HG02973 (cell line): ENCODE data around the gene ABCC1.
"Not testable (repeated sequence)": the region's sequence is repeated elsewhere in the genome, so short reads cannot be mapped to it uniquely, and the experiment has no call there.

ENCODE experiments used
- ATAC-seq: cut with Tn5 transposase; IDR thresholded peaks from one replicate; pipeline ENCODE4 v1.9.1; 2021; ENCODE audit warnings: moderate library complexity; ENCODE audit not compliant: unreplicated experiment

Gene ABCC1

DNA sequence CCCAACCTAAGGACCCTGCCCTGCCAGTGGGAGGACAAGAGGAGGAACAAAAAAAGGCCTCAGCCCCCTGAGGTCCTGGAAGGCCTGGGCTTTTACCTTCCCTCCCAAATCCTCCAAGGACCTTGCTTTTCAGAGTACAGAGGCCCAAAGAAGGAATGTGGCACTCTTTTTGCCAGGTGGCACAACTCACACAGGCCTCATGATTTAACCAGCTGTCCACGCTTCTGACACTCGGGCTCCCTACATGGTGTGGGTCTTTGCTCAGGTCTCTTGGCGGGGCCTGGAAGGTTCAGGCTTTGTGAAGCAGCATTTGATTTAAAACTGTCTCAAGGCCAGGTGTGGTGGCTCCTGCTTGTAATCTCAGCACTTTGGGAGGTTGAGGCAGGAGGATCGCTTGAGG is 153.3 kb downstream of the ABCC1 start:
- ATAC-seq = no peak

DNA sequence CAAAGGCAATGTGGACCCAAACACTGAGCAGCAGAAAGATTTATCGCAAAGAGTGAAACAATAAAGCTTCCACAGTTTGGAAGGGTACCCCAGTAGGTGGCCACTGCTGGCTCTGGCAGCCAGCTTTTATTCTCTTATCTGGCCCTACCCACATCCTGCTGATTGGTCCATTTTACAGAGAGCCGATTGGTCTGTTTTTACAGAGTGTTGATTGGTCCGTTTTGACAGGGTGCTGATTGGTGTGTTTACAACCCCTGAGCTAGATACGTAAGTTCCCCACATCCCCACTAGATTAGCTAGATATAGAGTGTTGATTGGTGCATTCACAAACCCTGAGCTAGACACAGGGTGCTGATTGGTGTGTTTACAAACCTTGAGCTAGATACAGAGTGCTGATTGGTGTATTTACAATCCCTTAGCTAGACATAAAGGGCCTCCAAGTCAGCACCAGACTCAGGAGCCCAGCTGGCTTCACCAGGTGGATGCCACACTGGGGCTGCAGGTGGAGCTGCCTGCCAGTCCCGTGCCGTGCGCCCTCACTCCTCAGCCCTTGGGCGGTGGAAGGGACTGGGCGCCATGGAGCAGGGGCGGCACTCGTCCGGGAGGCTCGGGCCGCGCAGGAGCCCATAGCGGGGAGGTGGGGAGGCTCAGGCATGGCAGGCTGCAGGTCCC is 154.9 kb downstream of the ABCC1 start:
- ATAC-seq = not testable (repeated sequence)

DNA sequence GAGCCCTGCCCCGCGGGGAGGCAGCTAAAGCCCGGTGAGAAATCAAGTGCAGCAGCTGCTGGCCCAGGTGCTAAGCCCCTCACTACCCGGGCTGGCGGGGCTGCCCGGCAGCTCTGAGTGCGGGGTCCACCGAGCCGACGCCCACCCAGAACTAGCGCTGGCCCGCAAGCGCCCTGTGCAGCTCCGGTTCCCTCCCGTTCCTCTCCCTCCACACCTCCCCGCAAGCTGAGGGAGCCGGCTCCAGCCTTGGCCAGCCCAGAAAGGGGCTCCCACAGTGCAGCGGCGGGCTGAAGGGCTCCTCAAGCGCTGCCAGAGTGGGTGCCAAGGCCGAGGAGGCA is 155.4 kb downstream of the ABCC1 start:
- ATAC-seq = not testable (repeated sequence)

DNA sequence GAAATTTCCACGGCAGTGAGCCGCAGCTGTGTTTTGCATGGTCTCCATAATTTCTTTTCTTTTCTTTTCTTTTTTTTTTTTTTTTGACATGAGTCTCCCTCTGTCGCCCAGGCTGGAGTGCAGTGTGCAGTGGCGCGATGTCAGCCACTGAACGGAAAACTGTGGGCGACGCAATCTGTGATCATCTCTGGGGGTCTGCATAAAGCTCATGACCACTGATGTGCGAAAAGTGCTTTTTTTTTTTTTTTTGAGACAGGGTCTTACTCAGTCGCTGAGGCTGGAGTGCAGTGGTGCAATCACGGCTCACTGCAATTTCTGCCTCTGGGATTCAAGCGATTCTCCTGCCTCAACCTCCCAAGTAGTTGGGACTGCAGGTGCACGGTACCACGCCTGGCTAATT is 156.2 kb downstream of the ABCC1 start:
- no peak for ATAC-seq

DNA sequence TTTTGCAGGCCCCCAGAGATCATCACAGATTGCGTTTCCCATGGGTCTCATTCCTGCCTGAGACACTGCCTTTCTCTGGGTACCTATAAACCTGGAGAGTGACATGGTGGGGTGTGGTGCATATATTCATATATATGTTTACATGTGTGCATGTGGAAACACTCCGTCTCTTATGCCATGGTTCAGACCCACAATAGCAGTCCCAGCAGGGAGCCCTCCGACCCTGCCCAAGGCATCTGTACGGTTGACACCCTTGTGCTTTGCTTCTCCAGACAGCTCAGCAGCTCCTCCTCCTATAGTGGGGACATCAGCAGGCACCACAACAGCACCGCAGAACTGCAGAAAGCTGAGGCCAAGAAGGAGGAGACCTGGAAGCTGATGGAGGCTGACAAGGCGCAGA is 157.1 kb downstream of the ABCC1 start:
- ATAC-seq = no peak

DNA sequence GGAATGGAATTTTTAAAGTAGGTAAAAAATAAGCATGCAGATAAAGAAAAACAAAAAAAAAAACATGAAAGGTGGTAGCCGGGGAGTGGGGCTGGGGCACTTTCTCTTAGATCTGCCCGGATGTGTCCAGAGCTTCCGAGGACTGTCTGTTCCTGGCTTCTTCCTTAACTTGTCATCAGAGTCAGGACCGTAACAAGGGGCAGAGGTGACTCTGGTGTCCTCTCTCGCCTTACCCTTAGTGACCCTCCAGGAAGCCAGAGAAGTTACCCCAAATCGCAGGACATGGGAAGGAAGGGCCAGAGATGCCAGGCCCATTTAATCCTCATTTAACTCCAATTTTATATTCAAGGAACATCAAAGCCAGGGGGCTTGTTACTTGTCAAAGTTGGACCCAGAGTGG is 158.4 kb downstream of the ABCC1 start:
- ATAC-seq = no peak

DNA sequence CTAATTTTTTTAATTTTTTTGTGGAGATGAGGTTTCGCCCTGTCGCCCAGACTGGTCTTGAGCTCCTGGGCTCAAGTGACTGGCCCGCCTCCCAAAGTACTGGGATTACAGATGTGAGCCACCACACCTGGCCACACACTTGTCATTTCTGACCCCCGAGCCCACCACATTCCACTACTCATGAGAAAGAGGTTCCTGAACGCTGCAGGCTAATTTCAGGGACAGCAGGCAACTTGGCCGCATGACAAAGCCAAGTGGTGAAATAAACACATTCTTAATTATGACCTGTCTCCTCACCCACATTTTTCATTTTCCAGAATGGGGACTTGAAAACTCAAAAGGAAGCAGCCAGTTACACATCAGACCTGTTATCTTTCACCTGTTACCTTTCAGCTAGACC is 159.3 kb downstream of the ABCC1 start:
- no peak for ATAC-seq

DNA sequence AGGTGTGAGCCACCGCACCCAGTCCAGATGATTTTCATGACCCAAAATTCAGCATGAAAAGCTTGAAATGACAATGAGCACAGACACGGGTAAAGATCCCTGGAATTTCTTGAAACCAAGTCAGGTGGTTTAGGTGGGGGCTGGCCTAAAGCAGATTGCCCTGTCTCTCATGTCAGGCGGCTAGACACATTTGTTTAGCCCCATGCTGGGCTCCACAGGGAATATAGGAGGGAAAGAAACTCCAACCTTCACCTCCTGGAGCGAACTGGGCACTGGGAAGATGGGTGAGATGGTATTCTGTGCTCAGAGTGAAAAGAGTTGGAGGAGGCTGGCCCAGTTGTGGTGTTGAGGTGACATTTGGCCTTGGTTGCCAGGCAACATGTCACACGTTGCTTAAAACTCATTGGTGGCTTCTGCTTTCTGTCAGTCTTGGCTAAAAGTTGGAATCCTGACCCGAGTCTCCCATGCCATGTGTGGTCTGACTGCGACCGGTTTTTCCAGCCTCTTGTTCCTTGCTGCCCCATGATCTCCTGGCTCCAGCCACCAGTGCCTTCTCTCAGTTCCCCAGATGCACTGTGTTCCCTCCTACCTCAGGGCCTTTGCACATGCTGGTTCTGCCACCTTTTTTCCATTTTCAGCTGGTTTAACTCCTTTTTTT is 160.2 kb downstream of the ABCC1 start:
- no peak for ATAC-seq

DNA sequence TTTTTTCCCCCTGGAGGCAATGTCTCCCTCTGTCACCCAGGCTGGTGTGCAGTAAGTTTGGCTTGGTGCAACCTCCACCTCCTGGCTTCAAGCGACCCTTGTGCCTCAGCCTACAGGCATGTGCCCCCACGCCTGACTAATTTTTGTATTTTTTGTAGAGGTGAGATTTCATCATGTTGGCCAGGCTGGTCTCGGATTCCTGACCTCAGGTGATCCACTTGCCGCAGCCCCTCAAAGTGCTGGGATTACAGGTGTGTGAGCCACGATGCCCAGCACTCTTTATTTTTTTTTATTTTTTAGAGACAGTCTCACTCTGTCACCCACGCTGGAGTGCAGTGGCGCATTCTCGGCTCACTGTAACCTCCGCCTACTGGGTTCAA is 160.7 kb downstream of the ABCC1 start:
- ATAC-seq = no peak

DNA sequence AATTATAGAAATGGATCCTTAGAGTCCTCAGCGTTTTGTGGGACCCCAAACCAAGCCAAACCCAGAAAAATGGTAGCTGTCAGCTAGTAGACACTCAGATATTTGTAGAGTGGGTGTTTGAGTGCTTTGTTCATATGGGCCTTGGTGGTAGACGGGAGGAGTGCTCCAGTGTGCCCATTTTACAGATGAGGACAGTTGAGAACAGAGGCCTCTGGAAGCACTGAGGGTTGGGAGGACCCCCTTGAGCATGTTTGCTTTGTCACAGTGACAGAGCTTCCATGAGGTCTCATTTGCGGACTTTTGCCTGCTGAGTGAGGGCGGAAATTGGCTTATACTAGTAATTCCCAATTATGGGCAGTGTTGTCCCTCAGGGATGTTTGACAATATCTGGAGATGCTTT is 162.2 kb downstream of the ABCC1 start:
- ATAC-seq = no peak

DNA sequence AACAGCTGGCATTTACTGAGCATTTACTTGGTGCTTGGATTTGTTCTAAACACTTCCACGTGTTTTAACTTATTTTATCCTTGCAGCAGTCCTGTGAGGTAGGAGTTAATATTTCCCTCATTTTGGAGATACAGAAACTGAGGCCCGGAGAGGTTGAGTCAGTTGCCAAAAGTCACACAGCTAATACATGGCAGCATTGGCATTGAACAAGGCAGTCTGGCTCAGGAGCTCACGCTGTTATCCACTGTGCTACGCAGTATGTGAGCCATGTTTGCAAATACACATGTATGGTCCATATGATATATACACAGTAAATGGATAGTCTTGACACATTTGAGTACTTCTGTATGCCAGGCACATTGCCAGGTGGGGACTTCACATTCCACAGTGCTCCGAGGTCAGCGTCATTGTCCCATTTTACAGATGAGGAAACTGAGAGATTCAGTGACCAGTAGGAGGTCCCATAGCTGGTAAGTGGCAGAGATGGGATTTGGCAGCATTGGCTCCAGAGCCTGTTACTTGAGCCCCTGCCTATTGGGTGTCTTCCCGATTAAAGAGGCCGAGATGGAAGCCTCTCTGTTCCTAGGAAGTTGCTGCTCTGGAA is 163.1 kb downstream of the ABCC1 start:
- no peak for ATAC-seq

DNA sequence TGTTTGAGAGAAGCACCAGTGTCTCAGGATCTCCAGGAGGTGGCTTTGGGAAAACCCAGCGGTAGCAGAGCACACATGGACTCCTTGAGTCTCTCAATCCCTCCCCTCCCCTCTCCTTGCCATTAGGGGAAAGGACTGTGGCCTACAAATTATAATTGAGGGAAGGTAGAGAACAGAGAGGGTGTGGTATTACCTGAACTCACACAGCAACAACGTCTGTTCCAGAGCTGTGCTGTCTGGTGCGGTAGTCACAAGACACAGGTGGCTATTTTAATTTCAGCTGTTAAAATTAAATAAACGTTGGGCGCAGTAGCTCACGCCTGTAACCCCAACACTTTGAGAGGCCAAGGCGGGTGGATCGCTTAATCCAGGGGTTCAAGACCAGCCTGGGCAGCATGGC is 163.7 kb downstream of the ABCC1 start:
- ATAC-seq = no peak

DNA sequence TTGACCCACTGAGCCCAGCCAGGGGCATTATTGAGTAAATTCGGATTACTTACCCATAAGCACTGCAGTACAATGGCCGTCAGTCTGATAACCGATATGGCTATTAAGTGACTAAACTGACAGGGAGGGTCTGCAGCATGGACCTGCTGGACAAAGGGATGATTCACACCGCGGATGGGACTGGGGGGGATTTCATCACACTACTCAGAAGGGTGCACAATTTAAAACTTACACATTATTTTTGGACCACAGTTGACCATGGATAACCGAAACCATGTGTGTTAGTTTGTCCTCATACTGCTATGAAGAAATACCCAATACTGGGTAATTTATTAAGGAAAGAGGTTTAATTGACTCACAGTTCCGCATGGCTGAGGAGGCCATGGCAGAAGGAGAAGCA is 167.4 kb downstream of the ABCC1 start:
- ATAC-seq = no peak

DNA sequence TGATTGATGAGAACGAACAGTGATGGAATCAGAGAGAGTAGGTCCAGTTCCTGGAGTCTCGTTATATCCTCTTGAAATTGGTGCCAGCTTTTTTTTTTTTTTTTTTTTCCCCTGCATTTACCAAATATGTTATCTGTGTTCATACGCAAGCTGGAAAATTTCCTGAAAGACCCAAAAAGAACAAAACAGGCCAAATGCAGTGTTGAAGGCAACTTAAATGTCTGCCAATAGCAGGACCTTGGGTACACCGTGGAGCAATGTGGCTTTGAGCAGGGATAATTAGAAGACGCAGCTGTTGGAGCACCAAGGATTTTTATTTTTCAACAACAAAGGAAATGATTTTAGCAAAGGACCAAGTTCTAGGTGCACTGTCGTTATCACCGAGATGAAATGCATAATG is 168.9 kb downstream of the ABCC1 start:
- no peak for ATAC-seq

DNA sequence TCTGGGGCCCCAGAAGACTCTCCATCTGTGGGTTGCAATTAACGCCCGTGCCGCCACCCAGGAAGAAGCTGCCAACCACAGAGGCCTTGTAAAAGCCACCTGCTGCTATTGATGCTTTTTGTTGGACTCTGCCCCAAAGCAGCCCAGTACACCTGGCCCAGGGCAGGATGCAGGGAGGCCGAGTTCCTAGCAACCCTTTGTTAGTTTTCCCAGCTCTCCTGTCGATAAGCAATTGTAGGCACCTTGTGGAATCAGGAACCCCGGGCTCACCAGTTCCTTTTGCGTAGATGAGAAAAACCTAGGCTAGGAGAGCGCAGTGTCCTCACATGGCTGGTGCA is 170.6 kb downstream of the ABCC1 start:
- no peak for ATAC-seq

DNA sequence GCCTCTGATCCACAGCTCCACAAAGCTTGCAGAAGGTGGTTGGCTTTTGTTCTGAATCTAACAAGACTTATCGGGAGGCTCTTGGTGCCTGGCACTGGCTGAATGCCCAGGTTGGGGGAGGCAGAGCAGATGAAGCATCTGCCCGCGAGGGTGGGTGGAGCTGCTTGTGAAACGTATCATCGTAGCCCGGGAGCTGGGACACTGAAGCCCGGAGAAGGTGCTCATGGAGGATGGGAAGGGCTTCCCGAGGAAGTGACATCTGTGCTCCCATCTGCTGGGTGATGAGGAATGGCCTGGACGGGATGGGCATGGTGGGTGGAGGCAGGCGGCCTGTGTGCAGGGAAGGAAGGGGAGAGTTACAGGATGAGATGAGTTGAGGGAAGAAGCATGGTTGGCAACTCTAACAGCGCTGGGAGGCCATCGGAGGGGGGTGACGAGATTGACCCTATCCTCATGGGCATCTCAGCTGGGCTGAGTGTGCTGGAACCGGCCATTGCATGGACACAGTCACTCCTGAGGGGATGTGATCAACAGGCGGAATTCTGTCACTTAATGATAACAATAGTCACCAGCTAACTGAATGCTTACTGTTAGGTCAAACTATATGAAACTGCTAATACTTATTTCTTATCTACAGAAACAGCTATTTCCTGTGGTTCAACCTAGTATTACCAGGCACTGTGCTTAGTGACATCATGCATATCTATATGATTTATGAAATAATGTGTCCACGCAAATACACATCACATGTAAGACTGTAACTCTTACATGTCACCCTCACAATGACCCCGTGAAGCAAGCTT is 171.2 kb downstream of the ABCC1 start:
- ATAC-seq = no peak

DNA sequence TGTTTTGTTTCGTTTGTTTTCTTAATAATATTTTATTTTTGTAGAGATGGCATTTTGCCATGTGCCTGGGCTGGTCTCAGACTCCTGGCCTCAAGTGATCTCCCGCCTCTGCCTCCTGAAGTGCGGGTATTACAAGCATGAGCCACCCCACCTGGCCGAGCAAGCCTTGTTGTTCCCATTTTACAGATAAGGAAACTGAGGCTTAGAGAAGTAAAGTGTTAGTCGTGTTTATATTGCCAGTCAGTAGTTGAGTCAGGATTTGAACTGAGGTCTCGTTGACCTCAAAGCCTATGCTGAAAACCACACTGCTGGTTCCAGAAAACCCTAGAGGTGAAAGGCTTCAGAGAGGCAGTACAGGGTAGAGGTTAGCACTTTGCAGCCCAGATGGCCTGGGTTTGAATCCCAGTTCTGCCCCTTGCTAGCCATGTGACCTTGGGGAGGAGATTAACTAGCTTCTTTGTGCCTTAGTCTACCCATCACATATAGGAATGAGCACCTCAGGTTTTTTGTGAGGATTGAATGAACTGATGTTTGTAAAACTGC is 171.8 kb downstream of the ABCC1 start:
- ATAC-seq = no peak

DNA sequence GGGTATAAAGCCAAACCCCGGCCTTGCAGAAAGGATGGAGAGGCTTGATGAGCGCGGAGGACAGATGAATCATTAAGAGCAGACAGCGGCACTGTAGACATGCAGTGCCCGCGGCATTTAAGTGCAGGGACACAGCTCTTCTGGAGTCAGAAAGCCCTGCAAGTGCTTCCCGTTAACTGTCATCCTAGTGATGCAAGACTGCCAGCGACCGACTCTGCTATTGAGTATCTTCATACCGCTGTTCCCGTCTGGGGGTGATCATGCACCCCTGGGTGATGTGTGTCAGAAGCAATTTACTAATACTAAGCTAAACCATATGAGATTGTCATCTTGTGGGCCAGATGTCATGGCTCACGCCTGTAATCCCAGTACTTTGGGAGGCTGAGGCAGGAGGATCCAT is 172.8 kb downstream of the ABCC1 start:
- ATAC-seq = no peak

DNA sequence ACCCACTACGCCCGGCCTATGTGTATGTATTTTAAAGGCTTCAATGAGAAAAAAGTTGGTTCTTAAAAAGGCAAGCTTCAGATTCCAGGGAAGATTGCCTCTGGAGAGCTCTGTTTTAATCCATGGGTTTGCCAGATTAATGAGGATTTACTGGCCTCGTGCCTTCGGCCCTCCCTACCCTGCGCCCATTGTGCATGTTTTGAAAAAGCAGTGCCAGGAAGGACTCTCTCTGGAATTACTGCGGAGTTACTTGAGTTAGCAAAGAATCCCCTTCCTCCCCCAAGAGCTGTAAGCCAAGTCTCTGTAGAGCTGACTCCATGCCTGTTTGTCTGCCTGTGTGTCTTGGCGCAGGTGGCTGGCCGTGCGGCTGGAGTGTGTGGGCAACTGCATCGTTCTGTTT is 175.0 kb downstream of the ABCC1 start:
- no peak for ATAC-seq

DNA sequence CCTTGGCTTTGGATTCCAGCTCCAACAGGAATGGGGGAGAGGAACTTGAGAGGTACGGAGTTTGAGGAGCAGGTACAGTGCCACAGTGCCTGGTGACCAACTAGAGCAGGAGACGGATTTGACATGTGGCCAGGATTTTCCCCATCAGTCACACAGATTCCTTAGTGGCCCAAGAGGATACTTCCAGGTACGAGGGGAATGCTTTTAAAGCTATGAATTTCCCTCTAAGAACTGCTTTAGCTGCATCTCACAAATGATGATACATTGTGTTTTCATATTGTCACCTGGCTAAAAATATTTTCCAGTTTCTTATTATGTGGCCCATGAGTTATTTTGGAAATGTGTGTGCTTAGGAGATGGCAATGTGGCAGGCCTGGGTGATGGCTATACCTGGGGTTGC is 175.6 kb downstream of the ABCC1 start:
- no peak for ATAC-seq

DNA sequence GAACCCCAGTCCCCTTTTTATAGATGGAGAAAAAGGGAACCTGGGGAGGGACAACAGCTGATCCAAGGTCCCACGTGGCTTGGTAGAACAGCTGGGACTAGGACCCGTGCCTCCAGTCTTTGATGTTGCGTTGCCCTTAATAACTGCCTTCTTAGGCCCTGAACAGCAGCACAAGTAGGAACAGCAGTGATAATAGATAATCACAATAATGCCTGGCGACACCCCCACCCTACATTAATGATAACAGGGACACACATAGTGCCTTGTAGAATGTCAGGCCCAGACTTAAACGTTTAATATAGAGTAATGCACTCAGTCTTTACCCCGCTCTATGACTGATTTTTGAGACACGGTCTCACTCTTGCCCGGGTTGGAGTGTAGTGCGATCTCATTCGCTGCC is 177.5 kb downstream of the ABCC1 start:
- no peak for ATAC-seq
